Measurements from ENCODE around the gene CALB2. TPM values are rescaled to one million over a fixed set of nuclear protein-coding genes. Genes with fewer than 3 reads are reported as not detected.
A peak's percentile ranks its signal among the peaks of the same experiment; 100 is the strongest.

CALB2 gene
- total and polyA plus RNA-seq, 2 of the 8 experiments (the other 6 are each of a cell fraction or from before 2014, with no cell fraction given) = 1.9 to 2.6 TPM

DNA sequence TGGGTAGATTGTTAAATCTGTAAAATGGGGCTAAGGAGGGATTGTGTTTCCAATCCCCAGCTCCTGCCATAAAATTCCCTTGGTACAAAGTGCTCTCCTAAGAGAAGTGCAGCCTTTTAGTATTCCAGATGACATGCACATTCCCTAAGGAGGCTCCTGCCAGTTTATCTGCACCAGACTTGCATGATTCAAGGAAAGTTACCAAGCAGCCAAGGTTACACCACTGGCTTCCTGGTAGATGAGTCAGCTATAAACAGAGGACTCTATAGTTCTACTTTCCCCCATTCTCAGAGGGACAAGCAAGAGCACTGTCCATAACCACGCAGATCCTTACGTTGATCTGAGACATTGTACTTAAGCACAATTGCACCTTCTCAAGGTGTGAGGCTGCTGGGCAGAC lies 1.9 kb downstream of the CALB2 start:
- no peak for FAIRE-seq
- Histone ChIP-seq H2BK15ac (ENCODE audit: low read length) (no peak overlapping the region), H2AFZ (ENCODE audit: low read length) (no peak overlapping the region), H2AK5ac (ENCODE audit: low read depth, low read length) (no peak overlapping the region), H3K79me1 (ENCODE audit: low read depth, low read length) (no peaks in the 10 kb centered on the region), H2BK120ac (replicated peaks; ENCODE audit: low read depth, low read length) (no peak overlapping the region), H3K36me3 (ENCODE audit: control insufficient read depth in 2 of 4, insufficient read depth in 4 of 4, low read length in 3 of 4) (no peaks in the 10 kb centered on the region), H3K27ac (ENCODE audit: low read depth, low read length) (no peak overlapping the region), H3K4me2 (ENCODE audit: insufficient read depth in 1 of 2, low read depth in 2 of 2, low read length in 2 of 2) (no peak overlapping the region), H4K91ac (replicated peaks; ENCODE audit: insufficient read length, low read length) (no peak overlapping the region), H2BK12ac (ENCODE audit: low read depth, low read length) (no peak overlapping the region), H3K9me3 (ENCODE audit: insufficient read depth in 2 of 2, low read depth in 1 of 2, low read length in 1 of 2) (no peaks in the 10 kb centered on the region), H3K79me2 (ENCODE audit: control insufficient read depth in 1 of 2, insufficient read depth in 2 of 2, low read length in 2 of 2) (no peaks in the 10 kb centered on the region), H3K27me3 (replicated peaks in 1 of 4; ENCODE audit: control insufficient read depth in 3 of 4, extremely low read depth in 1 of 4, insufficient read depth in 3 of 4, low read length in 3 of 4) (peaks cover 0 to 22% (median 18%) of the 10 kb centered on the region in 4 experiments; a peak in 6 of 7 replicates), H3K23me2 (ENCODE audit: low read depth, low read length) (peaks cover 6% of the 10 kb centered on the region; the same call in 1 of the 2 replicates), H2BK20ac (ENCODE audit: low read length) (0 out of 2 replicates have a peak overlapping the region, but pooled peaks have one; percentile 34), H4K20me1 (replicated peaks in 1 of 2; ENCODE audit: control insufficient read depth in 1 of 2, insufficient read depth in 2 of 2, low read length in 2 of 2) (no peaks in the 10 kb centered on the region), H3K4me1 (replicated peaks in 1 of 4; ENCODE audit: control insufficient read depth in 3 of 4, insufficient read depth in 4 of 4, low read length in 3 of 4) (peaks cover 0 to 12% (median 6%) of the 10 kb centered on the region in 4 experiments; a peak in 5 of 7 replicates), H4K5ac (ENCODE audit: insufficient read length, low read depth, low read length) (no peak overlapping the region), H3K18ac (ENCODE audit: extremely low read depth, low read length) (no peak overlapping the region), H3K23ac (ENCODE audit: insufficient read length) (no peak overlapping the region), H2BK5ac (ENCODE audit: low read depth, low read length) (no peak overlapping the region), H3K14ac (ENCODE audit: insufficient read length) (no peak overlapping the region), H3K9ac (replicated peaks in 1 of 4; ENCODE audit: extremely low read depth in 1 of 4, low read depth in 3 of 4, low read length in 3 of 4) (no peak overlapping the region), H3K4me3 (ENCODE audit: extremely low read depth in 1 of 4, insufficient read depth in 2 of 4, low read depth in 3 of 4, low read length in 4 of 4) (no peak overlapping the region), H3K56ac (replicated peaks; ENCODE audit: insufficient read length, low read depth, low read length) (no peak overlapping the region), H4K8ac (ENCODE audit: extremely low read depth, insufficient read depth, low read length) (no peak overlapping the region), H3K4ac (replicated peaks; ENCODE audit: insufficient read length, low read depth, low read length) (no peak overlapping the region)
- 97% methylated on average over 2 of the region's 2 CpGs; no CpG with 5 or more reads in 1 of the 2 experiments for whole genome bisulfite sequencing, 2 experiments (ENCODE audit: extremely low coverage in 1 of 2, insufficient coverage in 1 of 2, insufficient read length in 1 of 2, insufficient replicate concordance in 2 of 2, low coverage in 1 of 2, low lambda C conversion rate in 2 of 2, missing lambda C conversion rate in 1 of 2)
- POLR2A ChIA-PET (ENCODE audit: partially characterized antibody) = interaction anchor here (0.9 to 1.0 kb wide), 2 partner anchors 12 to 25 kb away, joined by 3 read pairs; no protein-coding TSS in a partner anchor
- CTCF ChIA-PET (ENCODE audit: partially characterized antibody) = interaction anchor here (0.6 to 6.7 kb wide), 5 partner anchors 9 to 678 kb away, joined by 3 to 54 read pairs (median 18); no protein-coding TSS in a partner anchor
- no peak for DNase-seq (ENCODE audit: low read depth in 1 of 2, low spot score in 2 of 2)
- TF ChIP-seq EP300 (IDR thresholded peaks at IDR 0.05; ENCODE audit: borderline replicate concordance in 1 of 2, low read depth in 2 of 2, low read length in 2 of 2) (no peak), GABPA (IDR thresholded peaks at IDR 0.05; ENCODE audit: borderline replicate concordance, insufficient read depth, low read length) (no peak), RBBP5 (IDR thresholded peaks at IDR 0.05; ENCODE audit: borderline replicate concordance, low read depth, low read length) (no peak), SIN3A (conservative IDR thresholded peaks at IDR 0.05 in 1 of 2, IDR thresholded peaks at IDR 0.05 in 1 of 2; ENCODE audit: low read depth in 1 of 2, low read length in 2 of 2) (no peak), GTF2F1 (IDR thresholded peaks at IDR 0.05; ENCODE audit: borderline replicate concordance, low read depth, low read length) (no peak), BRCA1 (IDR thresholded peaks at IDR 0.05; ENCODE audit: low read depth, low read length) (no peak), EGR1 (IDR thresholded peaks at IDR 0.05; ENCODE audit: borderline replicate concordance, low read depth, low read length) (no peak), POU5F1 (IDR thresholded peaks at IDR 0.05; ENCODE audit: low read depth, low read length) (no peak), HDAC6 (IDR thresholded peaks at IDR 0.05; ENCODE audit: low read depth, low read length) (no peak), KDM1A (IDR thresholded peaks at IDR 0.05; ENCODE audit: borderline replicate concordance, low read length) (no peak), SIRT6 (IDR thresholded peaks at IDR 0.05; ENCODE audit: low read length) (no peak), TCF12 (IDR thresholded peaks at IDR 0.05; ENCODE audit: low read depth, low read length) (no peak)
- TF ChIP-seq, protein P1, sequence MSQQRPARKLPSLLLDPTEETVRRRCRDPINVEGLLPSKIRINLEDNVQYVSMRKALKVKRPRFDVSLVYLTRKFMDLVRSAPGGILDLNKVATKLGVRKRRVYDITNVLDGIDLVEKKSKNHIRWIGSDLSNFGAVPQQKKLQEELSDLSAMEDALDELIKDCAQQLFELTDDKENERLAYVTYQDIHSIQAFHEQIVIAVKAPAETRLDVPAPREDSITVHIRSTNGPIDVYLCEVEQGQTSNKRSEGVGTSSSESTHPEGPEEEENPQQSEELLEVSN (IDR thresholded peaks at IDR 0.05) = no peak

Measured in H1 (cell line).